Stimulated activated naive CD8-positive, alpha-beta T cell treated with anti-CD3 and anti-CD28 coated beads, Interleukin-15, Interleukin-2, amounts not matched to agents 100 ng/mL and 50 ng/mL, for 24 hours (primary cell): ENCODE results near the gene CD207.
"Not testable (repeated sequence)": the region's sequence is repeated elsewhere in the genome, so short reads cannot be mapped to it uniquely, and the experiment has no call there.

Experiments used
- H3K27ac Mint-ChIP-seq: one replicate; pipeline ENCODE4 v1.8.0; 2021; ENCODE audit warnings: mild to moderate bottlenecking, mixed read lengths
- H3K27me3 Mint-ChIP-seq: one replicate; pipeline ENCODE4 v1.8.0; 2021; ENCODE audit warnings: mixed read lengths
- H3K36me3 Mint-ChIP-seq: one replicate; pipeline ENCODE4 v1.8.0; 2021; ENCODE audit warnings: low read depth, mixed read lengths
- H3K4me1 Mint-ChIP-seq: one replicate; pipeline ENCODE4 v1.8.0; 2021; ENCODE audit warnings: low read depth, mixed read lengths
- H3K4me3 Mint-ChIP-seq: one replicate; pipeline ENCODE4 v1.8.0; 2021; ENCODE audit warnings: mild to moderate bottlenecking, mixed read lengths
- H3K9me3 Mint-ChIP-seq: one replicate; pipeline ENCODE4 v1.8.0; 2021; ENCODE audit warnings: mixed read lengths

The CD207 gene

DNA sequence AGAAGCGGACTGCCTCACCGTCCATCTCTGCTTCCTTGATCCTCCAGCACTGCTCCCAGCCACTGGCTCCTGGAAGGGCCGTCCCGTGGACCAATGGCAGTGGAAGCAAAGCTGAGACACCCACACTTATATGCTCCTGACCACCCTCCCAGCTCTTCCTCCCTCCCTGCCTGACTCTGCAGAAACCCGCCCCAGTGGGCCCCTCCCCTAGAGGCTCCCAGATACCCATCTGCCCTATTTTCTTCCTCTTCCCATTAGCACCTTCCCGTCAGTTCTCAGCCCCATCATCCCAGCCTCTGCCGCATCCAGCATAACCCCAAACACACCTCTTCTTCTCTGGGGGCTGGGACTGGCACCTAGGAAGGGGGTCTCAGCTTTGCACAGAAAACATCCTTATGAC, 15.1 kb downstream of the CD207 start, which contains the start of gene CLEC4F:
TSS of gene CLEC4F (minus strand) at position 101 of the 400 bp plus-strand sequence. CDS start at position 25, 76 bp downstream.
- no peak within 1 kb of the TSS for H3K27ac Mint-ChIP-seq
- H3K4me3 Mint-ChIP-seq, result no peak within 1 kb of the TSS
- H3K27me3 Mint-ChIP-seq, result peaks cover 11% of the 10 kb centered on the region
- no peaks in the 10 kb centered on the region for H3K4me1 Mint-ChIP-seq
- H3K36me3 Mint-ChIP-seq, result no peaks in the 10 kb centered on the region
- no peaks in the 10 kb centered on the region for H3K9me3 Mint-ChIP-seq

- H3K27me3 Mint-ChIP-seq, result peaks cover 11% of the 10 kb centered on the region
Measured at GRCh38 chr2:70817284-70817954, 18.2 kb downstream of the CD207 start.

GRCh38 chr2:70816726-70817125, 18.9 kb downstream of the CD207 start:
- H3K36me3 Mint-ChIP-seq, result no peaks in the 10 kb centered on the region
- no peak overlapping the region for H3K27ac Mint-ChIP-seq
- H3K9me3 Mint-ChIP-seq, result no peaks in the 10 kb centered on the region
- H3K4me3 Mint-ChIP-seq, result no peak overlapping the region
- peaks cover 11% of the 10 kb centered on the region for H3K27me3 Mint-ChIP-seq
- no peaks in the 10 kb centered on the region for H3K4me1 Mint-ChIP-seq

More at GRCh38 chr2:70817284-70817954, 18.2 kb downstream of the CD207 start:
- H3K36me3 Mint-ChIP-seq, result no peaks in the 10 kb centered on the region
- H3K27ac Mint-ChIP-seq, result no peak overlapping the region
- no peaks in the 10 kb centered on the region for H3K9me3 Mint-ChIP-seq
- H3K4me3 Mint-ChIP-seq, result no peak overlapping the region
- H3K4me1 Mint-ChIP-seq, result no peaks in the 10 kb centered on the region

DNA sequence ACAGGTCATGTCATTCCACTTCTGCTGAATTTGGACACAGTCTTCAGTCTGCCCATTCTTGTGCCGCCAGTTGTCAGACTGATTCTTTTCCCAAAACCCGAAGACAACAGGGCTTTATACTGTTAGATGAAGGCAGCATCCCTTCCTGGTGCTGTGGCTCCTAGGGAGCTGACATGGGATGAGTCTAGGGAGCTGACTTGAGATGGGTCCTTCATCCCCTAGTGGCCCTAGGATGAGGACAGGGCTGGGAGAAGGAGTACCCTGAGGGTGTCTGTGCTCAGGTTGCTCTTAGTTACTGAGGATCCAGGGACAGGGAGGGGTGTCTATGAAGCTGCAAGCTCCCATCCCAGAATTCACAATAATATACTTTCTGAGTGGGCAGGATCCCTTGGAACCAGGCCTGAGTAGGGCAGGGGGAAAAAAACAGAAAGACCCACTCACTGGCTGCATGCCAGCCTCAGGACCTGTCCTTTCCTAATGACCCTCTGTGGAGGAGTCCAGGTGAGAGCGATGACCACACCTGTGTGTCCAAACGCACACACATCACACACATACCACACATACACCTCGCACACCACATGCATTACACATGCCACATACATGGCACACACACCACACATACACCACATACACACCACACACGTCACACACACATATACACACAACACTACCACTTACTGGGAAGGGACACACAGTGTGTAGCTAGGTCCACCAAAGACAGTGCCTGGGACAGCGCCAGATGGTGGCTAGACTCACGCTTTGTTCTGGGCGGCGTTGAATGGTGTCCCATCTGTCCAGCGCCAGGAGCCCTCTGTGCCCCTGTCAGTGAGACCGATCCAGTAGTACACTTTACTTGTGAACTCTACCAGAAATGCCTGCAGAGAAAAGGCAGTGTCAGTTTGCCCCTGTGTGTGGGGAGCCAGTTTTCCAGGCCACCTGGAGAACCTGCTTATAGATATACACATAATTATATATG, 26.3 kb downstream of the CD207 start:
- no peaks in the 10 kb centered on the region for H3K4me1 Mint-ChIP-seq
- H3K36me3 Mint-ChIP-seq, result no peaks in the 10 kb centered on the region
- no peaks in the 10 kb centered on the region for H3K9me3 Mint-ChIP-seq
- H3K4me3 Mint-ChIP-seq, result no peak overlapping the region
- no peaks in the 10 kb centered on the region for H3K27me3 Mint-ChIP-seq
- H3K27ac Mint-ChIP-seq, result no peak overlapping the region

- Mint-ChIP-seq H3K4me3 (no peak overlapping the region), H3K4me1 (no peaks in the 10 kb centered on the region), H3K9me3 (no peaks in the 10 kb centered on the region), H3K27ac (no peak overlapping the region), H3K36me3 (no peaks in the 10 kb centered on the region), H3K27me3 (no peaks in the 10 kb centered on the region)
Measured at GRCh38 chr2:70807828-70808118, 27.8 kb downstream of the CD207 start.

DNA sequence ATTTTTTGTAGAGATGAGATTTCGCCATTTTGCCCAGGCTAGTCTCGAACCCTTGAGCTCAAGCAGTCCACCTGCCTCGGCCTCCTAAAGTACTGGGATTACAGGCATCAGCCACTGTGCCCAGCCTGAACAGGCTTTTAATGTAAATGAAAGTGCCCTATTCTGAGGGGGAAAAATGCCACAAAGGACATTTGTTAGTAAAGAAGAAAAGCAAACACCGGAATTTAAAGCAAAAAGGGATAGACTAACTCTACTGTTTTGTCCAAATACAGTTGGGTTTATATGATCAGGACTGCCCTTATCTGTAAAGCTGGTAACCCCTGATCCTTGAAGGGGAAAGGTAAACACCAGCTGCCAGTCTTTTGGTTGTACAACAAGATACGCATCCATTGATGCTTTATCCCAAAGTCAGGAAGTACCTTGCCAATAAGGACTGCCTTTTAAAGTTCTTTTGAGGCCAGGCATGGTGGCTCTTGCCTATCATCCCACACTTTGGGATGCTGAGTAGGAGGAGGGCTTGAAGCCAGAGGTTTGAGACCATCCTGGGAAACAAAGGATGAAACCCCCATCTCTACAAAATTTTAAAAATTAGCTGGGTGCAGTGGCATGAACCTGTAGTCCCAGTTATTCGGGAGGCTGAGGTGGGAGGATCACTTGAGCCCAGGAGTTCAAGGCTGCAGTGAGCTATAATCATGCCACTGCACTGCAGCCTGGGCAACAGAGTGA, 28.4 kb downstream of the CD207 start:
- no peak overlapping the region for H3K4me3 Mint-ChIP-seq
- no peaks in the 10 kb centered on the region for H3K9me3 Mint-ChIP-seq
- H3K27ac Mint-ChIP-seq, result no peak overlapping the region
- H3K36me3 Mint-ChIP-seq, result no peaks in the 10 kb centered on the region
- H3K4me1 Mint-ChIP-seq, result no peaks in the 10 kb centered on the region
- no peaks in the 10 kb centered on the region for H3K27me3 Mint-ChIP-seq

DNA sequence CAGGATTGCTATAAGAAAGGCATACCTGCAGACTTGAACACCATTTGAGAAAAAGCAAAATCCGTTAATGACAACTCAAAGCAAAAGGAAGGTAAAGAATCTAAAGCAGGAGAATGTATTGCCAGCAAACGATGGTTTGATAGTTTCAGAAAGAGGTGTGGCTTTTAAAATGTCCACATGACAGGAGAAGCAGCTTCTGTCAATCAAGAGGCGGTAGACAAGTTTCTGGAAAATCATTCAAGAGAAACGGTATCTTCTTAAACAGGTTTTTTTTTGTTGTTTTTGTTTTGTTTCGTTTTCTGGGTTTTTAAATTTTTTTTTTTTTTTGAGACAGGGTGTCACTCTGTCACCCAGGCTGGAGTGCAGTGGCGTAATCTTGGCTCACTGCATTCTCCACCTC, 29.0 kb downstream of the CD207 start:
- Mint-ChIP-seq H3K4me3 (no peak overlapping the region), H3K27me3 (no peaks in the 10 kb centered on the region), H3K36me3 (no peaks in the 10 kb centered on the region), H3K9me3 (no peaks in the 10 kb centered on the region), H3K27ac (no peak overlapping the region), H3K4me1 (no peaks in the 10 kb centered on the region)

- H3K4me3 Mint-ChIP-seq, result no peak overlapping the region
- H3K27ac Mint-ChIP-seq, result no peak overlapping the region
- H3K4me1 Mint-ChIP-seq, result no peaks in the 10 kb centered on the region
- H3K9me3 Mint-ChIP-seq, result no peaks in the 10 kb centered on the region
- H3K27me3 Mint-ChIP-seq, result no peaks in the 10 kb centered on the region
- H3K36me3 Mint-ChIP-seq, result no peaks in the 10 kb centered on the region
Measured at GRCh38 chr2:70806013-70806412, 29.6 kb downstream of the CD207 start.

DNA sequence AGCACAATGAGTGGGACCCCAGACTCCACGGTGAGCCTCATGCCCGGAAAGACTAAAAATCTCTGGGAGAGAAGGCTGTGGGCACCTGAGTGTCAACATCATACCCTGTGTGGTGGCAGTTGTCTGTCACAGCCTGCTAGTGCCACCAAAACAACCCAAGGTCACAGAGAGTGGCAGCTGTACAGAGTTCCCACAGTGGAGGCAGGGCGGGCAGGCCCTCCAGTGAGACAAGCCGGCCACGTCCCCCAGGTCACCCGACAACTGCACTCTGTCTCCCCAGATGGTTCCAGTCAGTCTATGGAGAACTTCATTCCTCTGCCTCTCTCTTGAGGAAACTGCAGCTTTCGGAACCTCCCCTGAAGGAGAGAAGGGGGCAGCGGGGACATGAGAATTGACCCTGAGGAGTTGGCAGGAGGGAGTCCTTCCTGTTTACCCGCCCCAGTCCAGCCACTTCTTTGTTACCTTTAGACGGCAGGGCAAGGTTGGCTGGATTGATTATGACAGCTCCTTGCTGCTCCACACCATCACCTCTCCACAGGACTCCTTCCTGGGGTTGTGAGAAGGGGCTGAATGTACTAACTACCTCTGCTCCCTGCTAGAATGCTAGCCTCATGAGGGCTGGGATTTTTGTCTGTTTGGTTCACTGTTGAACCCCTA, 33.9 kb downstream of the CD207 start:
- no peaks in the 10 kb centered on the region for H3K36me3 Mint-ChIP-seq
- H3K9me3 Mint-ChIP-seq, result peaks cover 7% of the 10 kb centered on the region
- H3K27me3 Mint-ChIP-seq, result peaks cover 8% of the 10 kb centered on the region
- no peaks in the 10 kb centered on the region for H3K4me1 Mint-ChIP-seq
- no peak overlapping the region for H3K4me3 Mint-ChIP-seq
- no peak overlapping the region for H3K27ac Mint-ChIP-seq

GRCh38 chr2:70799706-70800105, 35.9 kb downstream of the CD207 start:
- Mint-ChIP-seq H3K27ac (no peak overlapping the region), H3K27me3 (peaks cover 12% of the 10 kb centered on the region), H3K9me3 (peaks cover 7% of the 10 kb centered on the region), H3K4me1 (no peaks in the 10 kb centered on the region), H3K36me3 (no peaks in the 10 kb centered on the region), H3K4me3 (no peak overlapping the region)

DNA sequence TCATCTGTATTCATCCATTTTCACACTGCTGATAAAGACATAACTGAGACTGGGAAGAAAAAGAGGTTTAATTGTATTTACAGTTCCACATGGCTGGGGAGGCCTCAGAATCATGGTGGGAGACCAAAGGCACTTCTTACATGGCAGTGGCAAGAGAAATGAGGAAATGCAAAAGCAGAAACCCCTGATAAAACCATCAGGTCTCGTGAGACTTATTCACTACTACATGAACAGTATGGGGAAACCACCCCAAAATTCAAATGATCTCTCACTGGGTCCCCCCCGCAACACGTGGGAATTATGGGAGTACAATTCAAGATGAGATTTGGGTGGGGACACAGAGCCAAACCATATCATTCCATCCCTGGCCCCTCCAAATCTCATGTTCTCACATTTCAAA, 37.6 kb downstream of the CD207 start:
- H3K27ac Mint-ChIP-seq, H3K4me3 Mint-ChIP-seq, H3K9me3 Mint-ChIP-seq, H3K36me3 Mint-ChIP-seq, H3K4me1 Mint-ChIP-seq: not testable (repeated sequence)
- peaks cover 17% of the 10 kb centered on the region for H3K27me3 Mint-ChIP-seq

DNA sequence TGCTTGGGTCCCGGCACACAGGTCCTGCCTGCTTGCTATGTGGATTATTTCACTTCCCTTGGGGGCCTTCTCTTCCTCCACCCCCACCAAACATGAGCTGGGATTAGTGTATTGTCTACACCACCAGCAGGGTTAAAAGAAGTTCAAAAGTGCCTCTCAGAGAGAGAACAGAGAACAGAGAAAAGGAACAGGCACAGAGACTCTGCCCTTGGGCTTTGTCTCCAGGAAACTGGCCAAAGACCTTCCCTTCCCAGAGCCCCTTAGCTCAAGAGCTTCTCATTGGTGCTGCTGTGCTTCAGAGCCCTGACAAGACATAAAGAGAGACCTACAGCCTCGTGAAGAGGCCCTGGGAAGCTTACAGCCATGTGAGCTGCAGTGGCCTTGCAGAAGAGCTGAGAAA, 38.1 kb downstream of the CD207 start:
- no peak overlapping the region for H3K4me3 Mint-ChIP-seq
- no peaks in the 10 kb centered on the region for H3K4me1 Mint-ChIP-seq
- H3K27ac Mint-ChIP-seq, result no peak overlapping the region
- peaks cover 21% of the 10 kb centered on the region for H3K27me3 Mint-ChIP-seq
- no peaks in the 10 kb centered on the region for H3K36me3 Mint-ChIP-seq
- H3K9me3 Mint-ChIP-seq, result peaks cover 7% of the 10 kb centered on the region

GRCh38 chr2:70796262-70796661, 39.4 kb downstream of the CD207 start:
- H3K27me3 Mint-ChIP-seq, result peaks cover 30% of the 10 kb centered on the region

GRCh38 chr2:70795164-70795995, 40.2 kb downstream of the CD207 start:
- Mint-ChIP-seq H3K9me3 (peaks cover 7% of the 10 kb centered on the region), H3K4me1 (peaks cover 4% of the 10 kb centered on the region), H3K27me3 (peaks cover 31% of the 10 kb centered on the region), H3K27ac (no peak overlapping the region), H3K4me3 (no peak overlapping the region), H3K36me3 (no peaks in the 10 kb centered on the region)

More at GRCh38 chr2:70796262-70796661, 39.4 kb downstream of the CD207 start:
- Mint-ChIP-seq H3K36me3 (no peaks in the 10 kb centered on the region), H3K4me3 (no peak overlapping the region), H3K27ac (no peak overlapping the region), H3K4me1 (peaks cover under 1% of the 10 kb centered on the region), H3K9me3 (peaks cover 7% of the 10 kb centered on the region)
